Psoas muscle (tissue), 8 donors: ENCODE measurements around the gene PSMD6. TPM values are rescaled to one million over a fixed set of nuclear protein-coding genes. Genes with fewer than 3 reads are reported as not detected.

ENCODE experiments used
- ATAC-seq, 4 donors: fragments of 200-7000 bp; cut with Tn5 transposase; one replicate each; pipeline ENCODE4 v1.9.1; 2020; ENCODE audit warnings: moderate library complexity in 3 of 4, mild to moderate bottlenecking in 2 of 4
- DNase-seq, 2 donors: peaks; one replicate each; pipeline ENCODE4 v3.0.0-alpha.2; 2020
- H3K27ac ChIP-seq: fragments of 200-600 bp; one replicate; pipeline ENCODE4 v1.8.0; 2022
- H3K27me3 ChIP-seq, 3 donors: fragments of 200-600 bp in 1 of 3; one replicate each; pipeline versions ENCODE4 v1.6.1 to v1.8.0; 2013 to 2022; ENCODE audit warnings: low read length in 2 of 3, mild to moderate bottlenecking in 2 of 3, moderate library complexity in 1 of 3; ENCODE audit not compliant: insufficient read depth in 3 of 3
- H3K36me3 ChIP-seq, 2 donors: fragments of 200-600 bp in 1 of 2; one replicate each; pipeline versions ENCODE4 v1.6.1 to v1.8.0; 2013 to 2022; ENCODE audit warnings: low read depth in 1 of 2, mild to moderate bottlenecking in 1 of 2, moderate library complexity in 1 of 2; ENCODE audit not compliant: insufficient read depth in 1 of 2
- H3K4me1 ChIP-seq: fragments of 200-600 bp; one replicate; pipeline ENCODE4 v1.8.0; 2022
- H3K4me3 ChIP-seq: fragments of 200-600 bp; one replicate; pipeline ENCODE4 v1.8.0; 2022; ENCODE audit warnings: mild to moderate bottlenecking
- H3K9me3 ChIP-seq: fragments of 200-600 bp; one replicate; pipeline ENCODE4 v1.8.0; 2022
- CTCF ChIP-seq: fragments of 200-600 bp; IDR thresholded peaks from one replicate; pipeline ENCODE4 v1.8.0; 2022; ENCODE audit warnings: antibody characterized with exemption
- WGBS, 3 donors: extraction: QIAGEN DNeasy Blood & Tissue Kit; methylation state at CpG; one replicate each; pipeline versions ENCODE4 v1.1.6 to v1.1.7; 2013; 5-methylcytosine and 5-hydroxymethylcytosine counted together
- intact Hi-C, 2 donors: fragments of 100-400 bp; cut with DNase I; formaldehyde crosslinking; loops; one replicate each; pipeline versions ENCODE4 v1.11.0 to v1.14.2; 2022
- polyA plus RNA-seq, 3 donors: library from polyadenylated mRNA; stranded (reverse); fragments of 200-250 nt; gene quantifications; one replicate each; pipeline ENCODE4 v1.2.3, GENCODE V29; 2013
- total RNA-seq, 4 donors: library from RNA; stranded (reverse); fragmentation: NEBNext Ultra II Directional in 2 of 4; extraction: Animal tissue kit (Norgen Biotek cat#: 25700) in 2 of 4; gene quantifications; one replicate each; pipeline versions ENCODE4 v1.2.1 to v1.2.4, GENCODE V29; 2021 to 2023
- donor health status: healthy with polysubstance abuse.
- donor health status: DM: no; HTN: no; CAD: no; lungs with moderate emphysema.
- donor health status: Bipolar disorder and iron deficiency.
- donor health status: healthy.
- donor health status: DM: yes; HTN: yes; CAD: no.
- donor health status: DM: no; HTN: no; CAD: no.
- donor health status: DM: no; HTN: no; CAD: no.
- donor health status: DM: yes; HTN: yes; CAD: no.

PSMD6 gene
- total and polyA plus RNA-seq, 7 donors: 81.8 to 333 (median 145) TPM

GRCh38 chr3:63968612-63969350 is 54.5 kb downstream of the PSMD6 start:
- DNase-seq: no peak
- H3K9me3 ChIP-seq: no peaks in the 10 kb centered on the region
- H3K27ac ChIP-seq: peak overlapping the region; percentile 73
- H3K27me3 ChIP-seq: no peaks in the 10 kb centered on the region
- TF ChIP-seq CTCF: no peak
- H3K36me3 ChIP-seq: no peaks in the 10 kb centered on the region
- intact Hi-C loops: no loop called here
- peaks cover 69% of the 10 kb centered on the region for H3K4me1 ChIP-seq
- H3K4me3 ChIP-seq: peak overlapping the region; percentile 42
- peak in 2 of 4 donors; percentile 30 to 46 for ATAC-seq
- WGBS, 3 donors: 18 to 32% (median 20%) methylated on average over 3 of the region's 3 CpGs

GRCh38 chr3:63967675-63968611 is 55.4 kb downstream of the PSMD6 start:
- peak overlapping the region; percentile 73 for H3K27ac ChIP-seq
- ATAC-seq: peak; percentile 45 to 81 (median 72)
- no peaks in the 10 kb centered on the region for H3K27me3 ChIP-seq
- no peak for TF ChIP-seq CTCF
- H3K36me3 ChIP-seq: no peaks in the 10 kb centered on the region
- peak; percentile 32 to 61 for DNase-seq
- H3K4me3 ChIP-seq: peak overlapping the region; percentile 42
- intact Hi-C loops: loop anchor here in 1 of 2 donors (2.0 kb wide), 1 partner anchor 25 kb away; no protein-coding TSS in a partner anchor
- no peaks in the 10 kb centered on the region for H3K9me3 ChIP-seq
- H3K4me1 ChIP-seq: peaks cover 74% of the 10 kb centered on the region
- WGBS, 3 donors: 12 to 14% (median 12%) methylated on average over 11 of the region's 11 CpGs

DNA sequence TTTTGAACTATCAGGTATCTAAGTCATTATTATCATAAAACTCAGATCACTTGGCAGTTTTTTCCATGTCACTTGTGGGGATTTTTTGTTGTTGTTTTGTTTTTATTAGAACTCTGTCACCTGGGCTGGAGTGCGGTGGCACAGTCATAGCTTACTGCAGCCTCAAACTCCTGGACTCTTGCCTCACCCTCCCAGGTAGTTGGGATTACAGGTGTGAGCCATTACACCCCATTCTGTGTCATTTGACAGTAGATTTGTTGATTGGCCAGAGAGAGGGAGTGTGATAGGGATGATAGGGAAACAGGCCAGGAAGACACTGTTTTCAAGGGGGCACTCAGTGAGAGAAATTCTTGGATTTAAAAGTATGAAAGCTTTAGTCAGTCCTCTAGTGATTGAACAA is 56.4 kb downstream of the PSMD6 start:
- Histone ChIP-seq H3K4me1 (peaks cover 72% of the 10 kb centered on the region), H3K27me3 (no peaks in the 10 kb centered on the region), H3K9me3 (no peaks in the 10 kb centered on the region), H3K27ac (no peak overlapping the region), H3K4me3 (no peak overlapping the region), H3K36me3 (no peaks in the 10 kb centered on the region)
- intact Hi-C loops: loop anchor here in 1 of 2 donors (2.0 kb wide), 1 partner anchor 26 kb away; no protein-coding TSS in a partner anchor
- 95 to 100% (median 97%) methylated on average over 1 of the region's 1 CpG for WGBS, 3 donors
- ATAC-seq (no peak), DNase-seq (no peak)
- TF ChIP-seq CTCF: no peak

DNA sequence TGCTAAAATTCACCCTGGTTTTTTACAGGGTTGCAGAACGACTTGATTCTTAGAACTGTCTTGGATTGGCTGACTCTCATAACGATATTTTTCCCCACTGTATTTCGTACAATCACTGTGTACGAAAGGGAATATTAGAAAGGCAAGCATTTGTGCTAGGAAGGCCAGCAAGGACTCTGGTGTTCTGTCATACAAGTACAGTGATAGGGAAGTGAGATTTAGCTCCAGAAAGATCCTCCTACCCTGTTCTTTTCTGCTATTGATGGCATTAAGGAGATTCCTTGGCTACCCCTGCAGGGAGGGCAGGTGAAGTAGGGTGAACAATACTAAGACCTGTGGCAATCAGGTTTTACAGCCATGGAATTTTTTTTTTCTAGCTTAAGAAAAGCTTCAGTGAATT is 57.3 kb downstream of the PSMD6 start:
- intact Hi-C loops: loop anchor here in 1 of 2 donors (2.0 kb wide), 1 partner anchor 27 kb away; no protein-coding TSS in a partner anchor
- DNase-seq (no peak), ATAC-seq (no peak)
- H3K27ac ChIP-seq: no peak overlapping the region
- peaks cover 72% of the 10 kb centered on the region for H3K4me1 ChIP-seq
- H3K27me3 ChIP-seq: no peaks in the 10 kb centered on the region
- no peak for TF ChIP-seq CTCF
- 77 to 95% (median 91%) methylated on average over 4 of the region's 4 CpGs for WGBS, 3 donors
- H3K4me3 ChIP-seq: no peak overlapping the region
- H3K9me3 ChIP-seq: no peaks in the 10 kb centered on the region
- no peaks in the 10 kb centered on the region for H3K36me3 ChIP-seq
